Measurements from ENCODE around the gene EIF5A.

EIF5A gene

GRCh38 chr17:7357381-7357780, 50.0 kb downstream of the EIF5A start:
- no peak for DNase-seq

GRCh38 chr17:7361906-7362305, 54.5 kb downstream of the EIF5A start:
- DNase-seq = no peak

Measured in NCI-H2171 treated with DMSO at 0.1 percent for 48 hours (cell line).